Measurements from ENCODE around the gene RUNX2.

The RUNX2 gene

GRCh38 chr6:45513213-45513618 lies 185.1 kb downstream of the RUNX2 start:
- Histone ChIP-seq H3K36me3 (ENCODE audit: control insufficient read depth, insufficient read depth, low read length) (no peaks in the 10 kb centered on the region), H3K27me3 (replicated peaks; ENCODE audit: control insufficient read depth, insufficient read depth, low read length) (no peaks in the 10 kb centered on the region; the same call in none of the 2 replicates), H3K4me3 (replicated peaks; ENCODE audit: low read depth, low read length) (no peak overlapping the region)
- DNase-seq (ENCODE audit: extremely low read depth, insufficient read length) = no peak
- no peak for TF ChIP-seq CTCF (IDR thresholded peaks at IDR 0.05; ENCODE audit: insufficient read depth, low read length, poor library complexity, severe bottlenecking)

- no peak for TF ChIP-seq CTCF (IDR thresholded peaks at IDR 0.05; ENCODE audit: insufficient read depth, low read length, poor library complexity, severe bottlenecking)
- no peak overlapping the region for H3K4me3 ChIP-seq (replicated peaks; ENCODE audit: low read depth, low read length)
- DNase-seq (ENCODE audit: extremely low read depth, insufficient read length) = no peak
- H3K27me3 ChIP-seq (replicated peaks; ENCODE audit: control insufficient read depth, insufficient read depth, low read length) = no peaks in the 10 kb centered on the region; the same call in 1 of the 2 replicates
- no peaks in the 10 kb centered on the region for H3K36me3 ChIP-seq (ENCODE audit: control insufficient read depth, insufficient read depth, low read length)
Measured at GRCh38 chr6:45513843-45514242, 185.7 kb downstream of the RUNX2 start.

- no peaks in the 10 kb centered on the region for H3K36me3 ChIP-seq (ENCODE audit: control insufficient read depth, insufficient read depth, low read length)
- H3K27me3 ChIP-seq (replicated peaks; ENCODE audit: control insufficient read depth, insufficient read depth, low read length) = no peaks in the 10 kb centered on the region; the same call in 1 of the 2 replicates
- no peak for TF ChIP-seq CTCF (IDR thresholded peaks at IDR 0.05; ENCODE audit: insufficient read depth, low read length, poor library complexity, severe bottlenecking)
- no peak overlapping the region for H3K4me3 ChIP-seq (replicated peaks; ENCODE audit: low read depth, low read length)
- DNase-seq (ENCODE audit: extremely low read depth, insufficient read length) = no peak
Measured at GRCh38 chr6:45514454-45515230, 186.5 kb downstream of the RUNX2 start.

- no peaks in the 10 kb centered on the region for H3K36me3 ChIP-seq (ENCODE audit: control insufficient read depth, insufficient read depth, low read length)
- no peaks in the 10 kb centered on the region; the same call in 1 of the 2 replicates for H3K27me3 ChIP-seq (replicated peaks; ENCODE audit: control insufficient read depth, insufficient read depth, low read length)
- no peak overlapping the region for H3K4me3 ChIP-seq (replicated peaks; ENCODE audit: low read depth, low read length)
- no peak for DNase-seq (ENCODE audit: extremely low read depth, insufficient read length)
- TF ChIP-seq CTCF (IDR thresholded peaks at IDR 0.05; ENCODE audit: insufficient read depth, low read length, poor library complexity, severe bottlenecking) = no peak
Measured at GRCh38 chr6:45518013-45518720, 190.0 kb downstream of the RUNX2 start.

GRCh38 chr6:45521226-45521625 lies 193.1 kb downstream of the RUNX2 start:
- no peak for TF ChIP-seq CTCF (IDR thresholded peaks at IDR 0.05; ENCODE audit: insufficient read depth, low read length, poor library complexity, severe bottlenecking)

More at GRCh38 chr6:45521226-45521625, 193.1 kb downstream of the RUNX2 start:
- no peaks in the 10 kb centered on the region for H3K36me3 ChIP-seq (ENCODE audit: control insufficient read depth, insufficient read depth, low read length)
- no peaks in the 10 kb centered on the region for H3K27me3 ChIP-seq (replicated peaks; ENCODE audit: control insufficient read depth, insufficient read depth, low read length)
- H3K4me3 ChIP-seq (replicated peaks; ENCODE audit: low read depth, low read length) = no peak overlapping the region
- no peak for DNase-seq (ENCODE audit: extremely low read depth, insufficient read length)
